ENCODE data around the gene BABAM2.

Gene BABAM2

DNA sequence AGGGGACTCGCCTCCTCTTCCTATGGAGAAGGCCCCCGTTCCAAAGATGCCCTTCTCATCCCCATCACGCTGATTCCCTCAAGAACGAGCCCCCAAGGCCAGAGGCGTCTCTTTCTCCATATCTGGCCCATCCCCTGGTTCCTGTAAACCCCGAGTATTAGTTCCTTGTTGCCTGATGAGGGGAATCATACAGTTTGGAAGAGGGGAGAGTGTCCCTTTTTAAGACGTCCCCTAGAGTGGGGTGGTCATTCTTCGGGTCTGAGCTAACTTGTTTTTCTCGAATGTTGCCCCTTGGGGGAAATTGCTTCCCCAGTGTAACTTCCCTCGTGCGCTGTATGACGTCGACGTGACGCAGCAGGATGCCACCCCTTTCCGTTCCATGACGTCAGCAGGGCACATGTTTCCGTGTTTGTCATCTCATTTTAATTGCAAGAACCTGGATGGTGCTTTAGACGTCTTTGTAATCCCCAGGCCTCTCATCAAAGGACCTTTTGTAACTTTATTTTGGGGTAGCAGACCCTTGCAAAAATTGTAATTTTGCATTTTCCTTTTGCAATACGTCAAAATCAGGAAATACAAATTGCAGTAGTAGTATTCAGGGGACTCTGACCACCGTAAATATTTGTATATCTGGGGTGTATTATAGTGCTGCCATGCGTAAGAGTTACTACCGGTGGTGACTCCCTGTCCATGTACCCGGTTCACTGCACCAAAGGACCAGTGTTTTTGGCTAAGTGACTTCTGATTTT lies 569 bp downstream of the BABAM2 start:
- H3K4me3 ChIP-seq (ENCODE audit: extremely low read depth, insufficient read depth, low read length, poor library complexity, severe bottlenecking): peak overlapping the region; percentile 67
- peaks cover 3% of the 10 kb centered on the region for H3K36me3 ChIP-seq (ENCODE audit: control insufficient read depth, insufficient read depth, low read length)
- WGBS, 2 experiments (ENCODE audit: insufficient coverage in 2 of 2): 24 to 28% methylated on average over 13 to 17 of the region's 24 CpGs
- no peaks in the 10 kb centered on the region for H3K9me3 ChIP-seq (ENCODE audit: control insufficient read depth, low read length)
- peak overlapping the region; percentile 70 for H3K27ac ChIP-seq (ENCODE audit: low read depth, low read length, severe bottlenecking)
- no peaks in the 10 kb centered on the region for H3K4me1 ChIP-seq (ENCODE audit: control insufficient read depth, insufficient read depth, low read length, poor library complexity, severe bottlenecking)

DNA sequence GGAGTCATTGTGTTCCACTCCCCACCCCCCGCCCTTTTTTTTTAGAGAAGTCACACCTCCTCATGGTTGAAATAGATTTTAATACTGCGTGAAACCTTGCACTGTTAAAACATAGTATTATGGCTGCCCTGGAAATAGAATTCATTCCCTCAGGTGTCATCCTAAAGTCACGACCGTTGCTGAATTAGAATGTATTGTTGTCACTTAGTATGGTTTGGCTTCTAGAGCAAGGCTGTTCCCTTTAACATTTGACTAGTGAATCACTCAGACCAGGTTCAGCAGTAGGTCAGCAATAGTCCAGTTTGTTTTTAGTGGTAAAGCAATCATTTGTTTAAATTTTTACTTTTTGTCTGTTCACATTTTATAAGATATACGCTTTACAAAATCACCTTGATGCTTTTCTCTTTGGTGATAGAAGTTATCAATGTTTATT lies 1.2 kb downstream of the BABAM2 start:
- H3K4me1 ChIP-seq (ENCODE audit: control insufficient read depth, insufficient read depth, low read length, poor library complexity, severe bottlenecking): no peaks in the 10 kb centered on the region
- H3K9me3 ChIP-seq (ENCODE audit: control insufficient read depth, low read length): no peaks in the 10 kb centered on the region
- peaks cover 7% of the 10 kb centered on the region for H3K36me3 ChIP-seq (ENCODE audit: control insufficient read depth, insufficient read depth, low read length)
- H3K4me3 ChIP-seq (ENCODE audit: extremely low read depth, insufficient read depth, low read length, poor library complexity, severe bottlenecking): no peak overlapping the region
- H3K27ac ChIP-seq (ENCODE audit: low read depth, low read length, severe bottlenecking): no peak overlapping the region
- WGBS, 2 experiments (ENCODE audit: insufficient coverage in 2 of 2): 100% methylated on average over 3 of the region's 5 CpGs

DNA sequence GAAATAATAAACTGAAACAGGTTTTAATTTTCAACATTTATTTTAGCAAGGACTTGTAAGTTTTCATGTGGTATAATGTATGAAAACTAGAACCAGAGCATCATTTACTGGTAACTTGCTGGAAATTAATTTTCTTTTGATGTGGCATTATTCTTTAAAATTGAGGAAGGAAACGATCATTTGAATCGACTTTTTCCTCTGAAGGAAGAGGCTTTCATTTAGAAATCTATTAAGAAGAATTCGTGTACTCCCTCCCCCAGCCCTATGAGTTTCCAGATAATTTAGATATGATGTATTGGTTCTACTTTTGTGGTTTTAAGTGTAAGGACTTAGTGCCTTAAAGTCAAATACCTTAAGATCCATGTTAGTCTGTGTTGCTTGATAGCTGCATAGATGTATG lies 2.5 kb downstream of the BABAM2 start:
- H3K4me1 ChIP-seq (ENCODE audit: control insufficient read depth, insufficient read depth, low read length, poor library complexity, severe bottlenecking): no peaks in the 10 kb centered on the region
- H3K27ac ChIP-seq (ENCODE audit: low read depth, low read length, severe bottlenecking): no peak overlapping the region
- WGBS, 2 experiments (ENCODE audit: insufficient coverage in 2 of 2): no CpG with 5 or more reads among the region's 3 CpGs
- no peak overlapping the region for H3K4me3 ChIP-seq (ENCODE audit: extremely low read depth, insufficient read depth, low read length, poor library complexity, severe bottlenecking)
- no peaks in the 10 kb centered on the region for H3K9me3 ChIP-seq (ENCODE audit: control insufficient read depth, low read length)
- peaks cover 11% of the 10 kb centered on the region for H3K36me3 ChIP-seq (ENCODE audit: control insufficient read depth, insufficient read depth, low read length)

DNA sequence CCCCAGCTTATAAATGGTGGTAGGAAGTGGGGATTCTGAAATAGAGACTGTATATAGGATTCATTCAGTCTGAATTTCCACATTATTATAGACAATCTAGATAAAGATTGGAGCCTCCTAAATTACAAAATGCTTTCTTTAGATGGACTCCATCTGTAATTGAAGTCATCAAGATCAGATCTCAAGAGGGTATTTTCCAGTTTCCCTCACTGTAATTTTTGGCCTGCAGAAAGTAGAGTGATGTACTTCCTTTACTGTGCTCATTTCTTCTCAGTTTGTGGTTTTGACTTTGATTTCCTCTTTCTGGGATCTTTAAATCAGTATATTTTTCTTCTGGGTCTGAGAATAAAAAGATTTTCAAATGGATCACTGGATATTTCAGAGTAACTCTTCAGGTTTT lies 7.2 kb downstream of the BABAM2 start:
- Histone ChIP-seq H3K4me1 (ENCODE audit: control insufficient read depth, insufficient read depth, low read length, poor library complexity, severe bottlenecking) (no peaks in the 10 kb centered on the region), H3K27ac (ENCODE audit: low read depth, low read length, severe bottlenecking) (no peak overlapping the region), H3K4me3 (ENCODE audit: extremely low read depth, insufficient read depth, low read length, poor library complexity, severe bottlenecking) (no peak overlapping the region), H3K36me3 (ENCODE audit: control insufficient read depth, insufficient read depth, low read length) (peaks cover 11% of the 10 kb centered on the region), H3K9me3 (ENCODE audit: control insufficient read depth, low read length) (no peaks in the 10 kb centered on the region)

DNA sequence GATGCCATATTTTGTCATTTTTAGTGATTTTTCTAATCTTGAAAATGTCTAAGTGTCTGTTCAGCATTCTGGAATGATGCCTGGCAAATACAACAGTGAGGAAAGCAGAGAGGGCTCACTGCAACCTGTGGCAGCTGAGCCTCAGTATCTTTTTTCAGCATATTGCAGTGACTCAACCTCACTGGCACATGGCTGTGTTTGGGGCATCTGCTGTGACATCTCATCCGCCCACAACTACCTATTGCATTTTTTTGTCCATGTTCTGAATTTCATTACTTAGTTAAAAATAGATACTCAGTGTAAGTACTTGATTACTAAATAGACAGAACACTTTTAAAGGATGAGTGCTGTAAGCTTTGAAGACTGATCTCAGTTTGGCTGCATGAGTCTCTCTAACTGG lies 10.7 kb downstream of the BABAM2 start:
- no peak overlapping the region for H3K27ac ChIP-seq (ENCODE audit: low read depth, low read length, severe bottlenecking)
- peaks cover 8% of the 10 kb centered on the region for H3K36me3 ChIP-seq (ENCODE audit: control insufficient read depth, insufficient read depth, low read length)
- no peaks in the 10 kb centered on the region for H3K4me1 ChIP-seq (ENCODE audit: control insufficient read depth, insufficient read depth, low read length, poor library complexity, severe bottlenecking)
- no peak overlapping the region for H3K4me3 ChIP-seq (ENCODE audit: extremely low read depth, insufficient read depth, low read length, poor library complexity, severe bottlenecking)
- no CpG with 5 or more reads among the region's 1 CpG for WGBS, 2 experiments (ENCODE audit: insufficient coverage in 2 of 2)
- no peaks in the 10 kb centered on the region for H3K9me3 ChIP-seq (ENCODE audit: control insufficient read depth, low read length)

DNA sequence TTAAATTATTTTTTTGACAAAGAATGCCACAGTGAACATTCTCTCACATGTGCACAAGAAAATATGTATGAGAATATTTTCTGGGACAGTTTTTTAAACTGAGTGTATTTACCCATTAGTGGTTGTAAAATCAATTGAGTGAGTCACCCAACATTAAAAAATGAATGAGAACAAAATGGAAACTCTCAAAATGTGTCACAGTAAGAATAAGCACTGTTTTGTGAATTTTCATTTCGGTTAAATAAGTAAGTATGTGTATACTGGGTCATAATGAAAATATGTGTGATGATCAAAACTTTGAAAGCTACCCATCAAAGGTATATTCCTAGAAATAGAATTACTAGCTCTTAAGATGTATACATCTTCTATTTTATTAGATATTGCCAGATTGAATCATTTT lies 11.6 kb downstream of the BABAM2 start:
- no peak overlapping the region for H3K4me3 ChIP-seq (ENCODE audit: extremely low read depth, insufficient read depth, low read length, poor library complexity, severe bottlenecking)
- no peaks in the 10 kb centered on the region for H3K9me3 ChIP-seq (ENCODE audit: control insufficient read depth, low read length)
- no peak overlapping the region for H3K27ac ChIP-seq (ENCODE audit: low read depth, low read length, severe bottlenecking)
- H3K4me1 ChIP-seq (ENCODE audit: control insufficient read depth, insufficient read depth, low read length, poor library complexity, severe bottlenecking): no peaks in the 10 kb centered on the region
- no CpG with 5 or more reads among the region's 1 CpG for WGBS, 2 experiments (ENCODE audit: insufficient coverage in 2 of 2)
- peaks cover under 1% of the 10 kb centered on the region for H3K36me3 ChIP-seq (ENCODE audit: control insufficient read depth, insufficient read depth, low read length)

DNA sequence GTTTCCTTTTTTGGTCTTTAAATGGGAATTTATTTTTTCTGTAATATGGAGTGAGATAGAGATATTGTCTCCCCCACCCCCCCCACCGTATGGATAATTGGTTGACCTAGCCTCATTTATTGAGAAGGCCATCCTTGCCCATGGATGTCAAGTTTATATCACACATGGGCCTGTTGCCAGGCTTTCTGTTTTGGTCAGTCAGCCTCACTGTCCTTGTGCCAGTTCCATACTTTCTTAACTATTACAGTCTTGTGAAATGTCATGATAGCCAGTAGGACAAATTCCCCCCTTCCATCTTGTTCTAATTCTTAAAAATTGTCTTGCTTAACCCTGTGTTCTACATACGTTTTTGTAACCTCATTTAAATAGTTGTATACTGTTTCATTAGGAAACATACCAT lies 12.5 kb downstream of the BABAM2 start:
- Histone ChIP-seq H3K4me1 (ENCODE audit: control insufficient read depth, insufficient read depth, low read length, poor library complexity, severe bottlenecking) (no peaks in the 10 kb centered on the region), H3K4me3 (ENCODE audit: extremely low read depth, insufficient read depth, low read length, poor library complexity, severe bottlenecking) (no peak overlapping the region), H3K9me3 (ENCODE audit: control insufficient read depth, low read length) (no peaks in the 10 kb centered on the region), H3K36me3 (ENCODE audit: control insufficient read depth, insufficient read depth, low read length) (no peaks in the 10 kb centered on the region), H3K27ac (ENCODE audit: low read depth, low read length, severe bottlenecking) (no peak overlapping the region)
- WGBS, 2 experiments (ENCODE audit: insufficient coverage in 2 of 2): no CpG with 5 or more reads among the region's 2 CpGs

DNA sequence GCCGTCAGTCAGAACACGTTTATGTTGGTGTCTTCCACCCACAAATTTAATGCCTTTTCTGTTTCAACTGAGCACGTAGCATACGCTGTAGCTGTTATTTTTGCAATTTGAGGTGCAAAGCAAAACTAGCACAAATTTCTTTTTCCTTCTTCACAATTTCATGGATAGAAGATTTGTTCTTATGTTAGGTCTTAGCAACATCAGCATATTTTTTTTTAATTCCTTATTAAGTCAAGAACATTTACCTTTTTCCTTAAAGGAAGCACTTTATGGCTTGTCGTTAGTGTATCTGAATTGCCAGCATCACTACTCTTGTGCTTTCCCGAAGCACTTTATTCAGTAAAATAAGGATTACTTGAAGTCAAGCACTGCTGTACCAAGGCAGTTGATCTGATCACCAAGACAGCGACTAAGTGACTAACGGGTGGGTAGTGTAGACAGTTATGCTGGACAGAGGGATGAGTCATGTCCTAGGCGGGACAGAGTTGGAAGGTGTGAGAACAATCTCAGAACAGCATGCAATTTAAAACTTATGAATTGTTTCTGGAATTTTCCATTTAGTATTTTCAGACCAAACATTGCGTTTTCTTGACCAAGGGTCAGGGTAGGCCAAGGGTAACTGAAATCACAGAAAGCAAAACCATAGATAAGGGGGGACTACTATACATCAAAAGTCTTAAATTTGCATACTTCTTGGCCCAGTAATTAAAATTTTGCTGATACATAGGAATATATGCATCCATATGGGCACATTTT lies 13.3 kb downstream of the BABAM2 start:
- 96 to 97% methylated on average over 7 to 8 of the region's 10 CpGs for WGBS, 2 experiments (ENCODE audit: insufficient coverage in 2 of 2)
- H3K9me3 ChIP-seq (ENCODE audit: control insufficient read depth, low read length): no peaks in the 10 kb centered on the region
- H3K4me1 ChIP-seq (ENCODE audit: control insufficient read depth, insufficient read depth, low read length, poor library complexity, severe bottlenecking): no peaks in the 10 kb centered on the region
- no peaks in the 10 kb centered on the region for H3K36me3 ChIP-seq (ENCODE audit: control insufficient read depth, insufficient read depth, low read length)
- H3K27ac ChIP-seq (ENCODE audit: low read depth, low read length, severe bottlenecking): no peak overlapping the region
- H3K4me3 ChIP-seq (ENCODE audit: extremely low read depth, insufficient read depth, low read length, poor library complexity, severe bottlenecking): no peak overlapping the region

DNA sequence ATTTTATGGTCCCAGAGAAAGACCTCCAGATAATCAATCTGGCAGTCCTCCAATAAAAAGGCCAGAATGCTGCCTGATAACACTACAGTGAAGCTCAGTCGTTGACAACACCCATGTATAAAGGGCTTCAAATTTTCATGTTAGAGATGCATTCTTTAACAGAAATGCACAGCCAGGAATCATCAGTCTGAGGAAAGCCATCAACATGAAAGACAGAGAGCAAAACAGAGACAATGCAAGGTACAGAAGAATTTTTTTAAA lies 13.8 kb downstream of the BABAM2 start:
- no peak overlapping the region for H3K4me3 ChIP-seq (ENCODE audit: extremely low read depth, insufficient read depth, low read length, poor library complexity, severe bottlenecking)
- H3K27ac ChIP-seq (ENCODE audit: low read depth, low read length, severe bottlenecking): no peak overlapping the region
- no peaks in the 10 kb centered on the region for H3K36me3 ChIP-seq (ENCODE audit: control insufficient read depth, insufficient read depth, low read length)
- no peaks in the 10 kb centered on the region for H3K4me1 ChIP-seq (ENCODE audit: control insufficient read depth, insufficient read depth, low read length, poor library complexity, severe bottlenecking)
- no peaks in the 10 kb centered on the region for H3K9me3 ChIP-seq (ENCODE audit: control insufficient read depth, low read length)
- WGBS, 2 experiments (ENCODE audit: insufficient coverage in 2 of 2): 86 to 100% methylated on average over 1 of the region's 1 CpG

DNA sequence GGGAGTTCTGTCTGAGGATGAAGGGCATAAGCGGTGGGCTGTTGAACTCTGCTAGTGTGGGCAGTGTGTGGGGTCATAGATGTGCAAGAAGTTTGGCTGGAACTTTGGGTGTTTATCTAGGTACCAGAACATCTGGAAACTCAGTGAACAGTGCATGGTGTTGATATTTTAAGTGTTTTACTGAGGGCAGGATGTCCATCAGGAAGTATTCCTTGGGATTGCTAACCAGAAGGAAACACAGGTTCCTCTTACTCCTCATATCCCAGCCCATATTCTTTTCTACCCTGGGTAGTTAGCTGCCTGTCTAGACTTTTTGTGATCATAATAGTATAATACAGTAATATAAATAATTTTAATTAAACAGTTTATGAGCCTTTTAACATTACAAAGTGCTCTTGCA lies 15.5 kb downstream of the BABAM2 start:
- Histone ChIP-seq H3K4me3 (ENCODE audit: extremely low read depth, insufficient read depth, low read length, poor library complexity, severe bottlenecking) (no peak overlapping the region), H3K9me3 (ENCODE audit: control insufficient read depth, low read length) (no peaks in the 10 kb centered on the region), H3K36me3 (ENCODE audit: control insufficient read depth, insufficient read depth, low read length) (no peaks in the 10 kb centered on the region), H3K27ac (ENCODE audit: low read depth, low read length, severe bottlenecking) (no peak overlapping the region), H3K4me1 (ENCODE audit: control insufficient read depth, insufficient read depth, low read length, poor library complexity, severe bottlenecking) (no peaks in the 10 kb centered on the region)
- WGBS, 2 experiments (ENCODE audit: insufficient coverage in 2 of 2): 90 to 91% methylated on average over 1 of the region's 1 CpG

DNA sequence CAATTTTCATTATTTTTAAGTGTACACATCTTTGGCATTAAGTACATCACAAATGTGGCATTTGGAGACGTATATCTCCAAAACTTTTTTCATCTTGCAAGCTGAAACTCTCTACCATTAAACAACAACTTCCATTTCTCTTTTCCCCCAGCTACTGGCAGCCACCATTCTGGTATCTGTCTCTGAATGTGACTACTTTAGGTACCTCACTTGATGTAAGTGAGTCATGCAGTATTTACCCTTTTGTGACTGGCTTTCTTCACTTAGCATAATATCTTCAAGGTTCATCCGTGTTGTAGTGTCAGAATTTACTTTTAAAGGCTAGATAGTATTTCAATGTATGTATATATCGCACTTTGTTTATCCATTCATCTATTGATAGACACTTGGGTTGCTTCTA lies 17.0 kb downstream of the BABAM2 start:
- 71 to 100% methylated on average over 1 of the region's 3 CpGs for WGBS, 2 experiments (ENCODE audit: insufficient coverage in 2 of 2)
- Histone ChIP-seq H3K36me3 (ENCODE audit: control insufficient read depth, insufficient read depth, low read length) (no peaks in the 10 kb centered on the region), H3K4me1 (ENCODE audit: control insufficient read depth, insufficient read depth, low read length, poor library complexity, severe bottlenecking) (no peaks in the 10 kb centered on the region), H3K4me3 (ENCODE audit: extremely low read depth, insufficient read depth, low read length, poor library complexity, severe bottlenecking) (no peak overlapping the region), H3K27ac (ENCODE audit: low read depth, low read length, severe bottlenecking) (no peak overlapping the region), H3K9me3 (ENCODE audit: control insufficient read depth, low read length) (no peaks in the 10 kb centered on the region)

All from mesodermal cell (in vitro differentiated cells).